Astrocyte (in vitro differentiated cells and primary cell): ENCODE data around the gene SLC12A5. TPM values are rescaled to one million over a fixed set of nuclear protein-coding genes. Genes with fewer than 3 reads are reported as not detected.

Source experiments
- DNase-seq: peaks from one replicate; pipeline ENCODE4 v3.0.0-alpha.2; 2010; ENCODE audit warnings: low read depth
- FAIRE-seq: peaks from 2 replicates; lab custom pipeline; 2011; peaks lifted over from hg19 to GRCh38; lab: Jason Lieb, UNC
- H2AFZ ChIP-seq: 2 replicates; pipeline ENCODE4 v1.6.0; 2012; ENCODE audit warnings: low read depth, low read length, inconsistent platforms
- H3K27ac ChIP-seq: 2 replicates; pipeline ENCODE4 v1.5.1; 2011; ENCODE audit warnings: low read depth, low read length, inconsistent platforms
- H3K27me3 ChIP-seq: 2 replicates; pipeline ENCODE4 v1.6.0; 2011; ENCODE audit warnings: low read length, inconsistent platforms; ENCODE audit not compliant: insufficient read depth
- H3K36me3 ChIP-seq: 2 replicates; pipeline ENCODE4 v1.5.1; 2011; ENCODE audit warnings: low read length, inconsistent platforms; ENCODE audit not compliant: insufficient read depth
- H3K4me1 ChIP-seq: 2 replicates; pipeline ENCODE4 v1.5.1; 2011; ENCODE audit warnings: low read length, inconsistent platforms; ENCODE audit not compliant: insufficient read depth
- H3K4me2 ChIP-seq: 2 replicates; pipeline ENCODE4 v1.6.0; 2012; ENCODE audit warnings: low read length, inconsistent platforms
- H3K4me3 ChIP-seq: 2 replicates; pipeline ENCODE4 v1.5.1; 2011; ENCODE audit warnings: low read depth, mild to moderate bottlenecking, low read length, inconsistent platforms; ENCODE audit not compliant: insufficient read depth
- H3K79me2 ChIP-seq: 2 replicates; pipeline ENCODE4 v1.6.0; 2012; ENCODE audit warnings: mild to moderate bottlenecking, low read length, inconsistent platforms; ENCODE audit not compliant: insufficient read depth
- H3K9ac ChIP-seq: 2 replicates; pipeline ENCODE4 v1.6.0; 2012; ENCODE audit warnings: mild to moderate bottlenecking, low read length, inconsistent platforms
- H3K9me3 ChIP-seq: 2 replicates; pipeline ENCODE4 v1.5.1; 2012; ENCODE audit warnings: low read depth, mild to moderate bottlenecking, low read length, inconsistent platforms; ENCODE audit not compliant: insufficient read depth
- H4K20me1 ChIP-seq: 2 replicates; pipeline ENCODE4 v1.6.0; 2012; ENCODE audit warnings: low read length, inconsistent platforms; ENCODE audit not compliant: insufficient read depth
- H3K27ac Mint-ChIP-seq: one replicate; pipeline ENCODE4 v1.8.0; 2021; ENCODE audit warnings: mild to moderate bottlenecking, mixed read lengths; ENCODE audit not compliant: unreplicated experiment
- H3K27me3 Mint-ChIP-seq: one replicate; pipeline ENCODE4 v1.8.0; 2021; ENCODE audit warnings: low read depth, mixed read lengths; ENCODE audit not compliant: unreplicated experiment
- H3K36me3 Mint-ChIP-seq: one replicate; pipeline ENCODE4 v1.8.0; 2021; ENCODE audit warnings: low read depth, mixed read lengths; ENCODE audit not compliant: unreplicated experiment
- H3K4me1 Mint-ChIP-seq: one replicate; pipeline ENCODE4 v1.8.0; 2021; ENCODE audit warnings: low read depth, mixed read lengths; ENCODE audit not compliant: unreplicated experiment
- H3K4me3 Mint-ChIP-seq: one replicate; pipeline ENCODE4 v1.8.0; 2021; ENCODE audit warnings: mild to moderate bottlenecking, moderate library complexity, mixed read lengths; ENCODE audit not compliant: unreplicated experiment
- H3K9me3 Mint-ChIP-seq: one replicate; pipeline ENCODE4 v1.8.0; 2021; ENCODE audit warnings: mild to moderate bottlenecking, mixed read lengths; ENCODE audit not compliant: unreplicated experiment
- CTCF ChIP-seq: IDR thresholded peaks from 2 replicates; pipeline ENCODE4 v1.5.1; 2011; ENCODE audit warnings: low read depth, mild to moderate bottlenecking, inconsistent platforms, low read length, moderate library complexity; ENCODE audit not compliant: insufficient read depth
- EZH2 ChIP-seq: IDR thresholded peaks from 2 replicates; pipeline ENCODE4 v1.6.1; 2012; ENCODE audit warnings: mild to moderate bottlenecking, low read length, inconsistent platforms; ENCODE audit not compliant: insufficient read depth
- total RNA-seq: library from RNA; stranded (reverse); gene quantifications from 2 replicates; pipeline ENCODE4 v1.2.1, GENCODE V29; 2021

The SLC12A5 gene
- total RNA-seq, 1 donor from 2014 or later: 14.6 TPM

- Mint-ChIP-seq H3K9me3 (peaks cover 6% of the 10 kb centered on the region), H3K4me3 (no peak overlapping the region), H3K4me1 (no peaks in the 10 kb centered on the region), H3K27ac (no peak overlapping the region), H3K36me3 (peaks cover 4% of the 10 kb centered on the region), H3K27me3 (peaks cover 17% of the 10 kb centered on the region)
- Histone ChIP-seq H2AFZ (no peak overlapping the region), H3K9ac (no peak overlapping the region), H3K4me3 (no peak overlapping the region), H3K27me3 (peaks cover 60% of the 10 kb centered on the region), H3K36me3 (no peaks in the 10 kb centered on the region), H3K4me1 (no peaks in the 10 kb centered on the region), H3K4me2 (no peak overlapping the region), H3K9me3 (peaks cover 9% of the 10 kb centered on the region), H4K20me1 (no peaks in the 10 kb centered on the region), H3K79me2 (no peaks in the 10 kb centered on the region), H3K27ac (no peak overlapping the region)
- TF ChIP-seq CTCF (no peak), EZH2 (no peak)
- DNase-seq (no peak), FAIRE-seq (no peak)
Observed at GRCh38 chr20:46014517-46015396, 14.3 kb upstream of the SLC12A5 start.

GRCh38 chr20:46017272-46017671, 11.7 kb upstream of the SLC12A5 start:
- peaks cover 17% of the 10 kb centered on the region for H3K27me3 Mint-ChIP-seq
- H3K27me3 ChIP-seq: peaks cover 47% of the 10 kb centered on the region
- no peaks in the 10 kb centered on the region for H4K20me1 ChIP-seq
- no peak overlapping the region for H2AFZ ChIP-seq
- H3K27ac ChIP-seq: no peak overlapping the region
- no peaks in the 10 kb centered on the region for H3K79me2 ChIP-seq
- TF ChIP-seq EZH2: no peak
- TF ChIP-seq CTCF: no peak
- no peaks in the 10 kb centered on the region for H3K36me3 ChIP-seq
- FAIRE-seq: no peak
- H3K4me3 Mint-ChIP-seq: no peak overlapping the region
- no peak for DNase-seq
- H3K4me2 ChIP-seq: no peak overlapping the region
- H3K4me1 ChIP-seq: no peaks in the 10 kb centered on the region
- H3K4me1 Mint-ChIP-seq: peaks cover 2% of the 10 kb centered on the region
- no peak overlapping the region for H3K27ac Mint-ChIP-seq
- no peaks in the 10 kb centered on the region for H3K9me3 ChIP-seq
- no peaks in the 10 kb centered on the region for H3K36me3 Mint-ChIP-seq
- no peak overlapping the region for H3K9ac ChIP-seq
- no peak overlapping the region for H3K4me3 ChIP-seq
- H3K9me3 Mint-ChIP-seq: no peaks in the 10 kb centered on the region

GRCh38 chr20:46018112-46018511, 10.9 kb upstream of the SLC12A5 start:
- H3K27me3 ChIP-seq: peaks cover 40% of the 10 kb centered on the region
- H3K4me2 ChIP-seq: no peak overlapping the region
- H3K27ac ChIP-seq: no peak overlapping the region
- no peak for FAIRE-seq
- H3K79me2 ChIP-seq: no peaks in the 10 kb centered on the region
- no peak overlapping the region for H3K9ac ChIP-seq
- H2AFZ ChIP-seq: no peak overlapping the region
- H3K4me3 Mint-ChIP-seq: peak overlapping the region; percentile 5
- no peak for DNase-seq
- H4K20me1 ChIP-seq: peaks cover 4% of the 10 kb centered on the region
- peaks cover 2% of the 10 kb centered on the region for H3K4me1 Mint-ChIP-seq
- no peaks in the 10 kb centered on the region for H3K9me3 Mint-ChIP-seq
- TF ChIP-seq CTCF (no peak), EZH2 (no peak)
- H3K4me1 ChIP-seq: no peaks in the 10 kb centered on the region
- H3K36me3 Mint-ChIP-seq: no peaks in the 10 kb centered on the region
- no peak overlapping the region for H3K27ac Mint-ChIP-seq
- no peak overlapping the region for H3K4me3 ChIP-seq
- H3K27me3 Mint-ChIP-seq: peaks cover 15% of the 10 kb centered on the region
- no peaks in the 10 kb centered on the region for H3K9me3 ChIP-seq
- no peaks in the 10 kb centered on the region for H3K36me3 ChIP-seq
